Bronchial epithelial cell (primary cell): ENCODE results near the gene MTA1. TPM values are rescaled to one million over a fixed set of nuclear protein-coding genes. Genes with fewer than 3 reads are reported as not detected.

Source experiments
- DNase-seq: peaks from one replicate; pipeline ENCODE4 v3.0.0-alpha.2; 2010; ENCODE audit warnings: low read depth
- FAIRE-seq: peaks from 2 replicates; lab custom pipeline; 2011; peaks lifted over from hg19 to GRCh38; lab: Jason Lieb, UNC
- H3K27me3 ChIP-seq: 2 replicates; pipeline ENCODE4 v1.5.1; 2011; ENCODE audit warnings: low read length; ENCODE audit not compliant: control insufficient read depth, insufficient read depth
- H3K36me3 ChIP-seq: 2 replicates; pipeline ENCODE4 v1.5.1; 2011; ENCODE audit warnings: low read length; ENCODE audit not compliant: control insufficient read depth, insufficient read depth
- H3K4me3 ChIP-seq: 2 replicates; pipeline ENCODE4 v1.5.1; 2011; ENCODE audit warnings: mild to moderate bottlenecking, low read depth, low read length, control low read depth
- CTCF ChIP-seq: IDR thresholded peaks from 2 replicates; pipeline ENCODE4 v1.5.1; 2011; ENCODE audit warnings: mild to moderate bottlenecking, moderate library complexity, low read length, control low read depth, inconsistent platforms; ENCODE audit not compliant: insufficient read depth, severe bottlenecking
- total RNA-seq: library from RNA; depleted of rRNA; stranded (reverse); fragments of >200 nt; gene quantifications from 2 replicates; pipeline ENCODE4 v1.2.1, GENCODE V29; 2014

Gene MTA1
- total RNA-seq, 1 donor from 2014 or later = 25.5 TPM

GRCh38 chr14:105476831-105477659 lies 57.4 kb downstream of the MTA1 start:
- peaks cover 1% of the 10 kb centered on the region for H3K36me3 ChIP-seq
- FAIRE-seq = no peak
- H3K4me3 ChIP-seq = peak overlapping the region; percentile 68
- DNase-seq = no peak
- H3K27me3 ChIP-seq = no peaks in the 10 kb centered on the region
- no peak for TF ChIP-seq CTCF

- no peak for DNase-seq
- no peak overlapping the region for H3K4me3 ChIP-seq
- H3K36me3 ChIP-seq = peaks cover 1% of the 10 kb centered on the region
- no peak for TF ChIP-seq CTCF
- no peak for FAIRE-seq
- H3K27me3 ChIP-seq = no peaks in the 10 kb centered on the region
Measured at GRCh38 chr14:105477660-105478397, 58.2 kb downstream of the MTA1 start.

GRCh38 chr14:105478398-105479251 lies 59.0 kb downstream of the MTA1 start:
- Histone ChIP-seq H3K36me3 (peaks cover 1% of the 10 kb centered on the region), H3K4me3 (no peak overlapping the region), H3K27me3 (no peaks in the 10 kb centered on the region)
- DNase-seq (no peak), FAIRE-seq (no peak)
- TF ChIP-seq CTCF = no peak

- TF ChIP-seq CTCF = no peak
- H3K4me3 ChIP-seq = no peak overlapping the region
- H3K27me3 ChIP-seq = no peaks in the 10 kb centered on the region
- DNase-seq = no peak
- H3K36me3 ChIP-seq = peaks cover 1% of the 10 kb centered on the region
- no peak for FAIRE-seq
Measured at GRCh38 chr14:105479431-105480158, 60.0 kb downstream of the MTA1 start.

- no peaks in the 10 kb centered on the region for H3K27me3 ChIP-seq
- TF ChIP-seq CTCF = no peak
- FAIRE-seq = no peak
- H3K4me3 ChIP-seq = no peak overlapping the region
- no peak for DNase-seq
- peaks cover 1% of the 10 kb centered on the region for H3K36me3 ChIP-seq
Measured at GRCh38 chr14:105480199-105480746, 60.6 kb downstream of the MTA1 start.
